Activated gamma-delta T cell treated with Interleukin-2 at 50 U/mL for 16 hours (primary cell): Measurements from ENCODE around the gene SAA4.

Experiments used
- DNase-seq: peaks from one replicate; pipeline ENCODE4 v3.0.0-alpha.2; 2020

The SAA4 gene

GRCh38 chr11:18188796-18189195 lies 47.8 kb downstream of the SAA4 start:
- DNase-seq = no peak
